Stimulated activated CD4-positive, alpha-beta T cell treated with anti-CD3 and anti-CD28 coated beads, Interleukin-2, amount 100 ng/mL, for 48 hours (primary cell): ENCODE results near the gene UBE2V1.

Source experiments
- DNase-seq, 2 donors: peaks; one replicate each; pipeline ENCODE4 v3.0.0-alpha.2; 2020

Gene UBE2V1

DNA sequence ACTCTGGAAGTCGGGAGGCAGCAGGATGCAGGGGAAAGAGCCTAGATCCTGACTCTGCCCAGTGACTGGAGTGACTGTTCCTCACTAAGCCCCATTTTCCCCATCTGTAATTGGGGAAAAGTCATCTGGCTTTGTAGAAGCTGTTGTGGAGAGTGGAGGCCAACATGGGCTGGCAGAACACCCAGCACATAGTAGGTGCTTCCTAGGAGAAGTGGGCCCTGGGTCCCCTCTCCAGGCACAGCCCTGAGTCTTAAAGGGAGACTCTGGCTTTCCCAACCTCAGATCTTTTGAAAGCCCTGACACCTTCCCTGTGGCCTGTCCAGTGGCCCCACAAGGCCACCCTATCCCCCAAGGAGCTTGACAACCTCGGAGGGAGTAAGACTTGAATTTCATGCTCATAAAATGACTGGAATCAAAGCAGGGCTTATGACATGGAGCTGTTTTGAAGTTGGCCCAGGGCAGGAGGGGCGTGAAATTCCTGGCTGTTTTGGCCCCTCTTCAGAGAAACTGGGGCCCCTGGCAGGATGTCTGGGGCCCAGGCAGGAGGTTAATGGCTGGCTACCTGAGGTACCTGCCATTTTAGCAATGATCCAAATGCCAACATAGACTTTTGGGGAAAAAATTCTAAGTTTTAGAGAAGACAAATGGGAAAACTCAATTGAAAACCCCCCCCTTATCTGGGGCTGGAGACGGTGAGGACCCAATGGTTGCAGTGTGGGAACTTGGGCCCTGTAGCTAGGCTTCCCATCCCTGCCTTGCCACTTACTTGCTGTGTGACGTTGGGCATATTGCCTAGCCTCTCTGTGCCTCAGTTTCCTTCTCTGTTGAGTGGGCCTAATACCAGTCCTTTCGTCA is 51.6 kb downstream of the UBE2V1 start:
- no peak for DNase-seq

DNA sequence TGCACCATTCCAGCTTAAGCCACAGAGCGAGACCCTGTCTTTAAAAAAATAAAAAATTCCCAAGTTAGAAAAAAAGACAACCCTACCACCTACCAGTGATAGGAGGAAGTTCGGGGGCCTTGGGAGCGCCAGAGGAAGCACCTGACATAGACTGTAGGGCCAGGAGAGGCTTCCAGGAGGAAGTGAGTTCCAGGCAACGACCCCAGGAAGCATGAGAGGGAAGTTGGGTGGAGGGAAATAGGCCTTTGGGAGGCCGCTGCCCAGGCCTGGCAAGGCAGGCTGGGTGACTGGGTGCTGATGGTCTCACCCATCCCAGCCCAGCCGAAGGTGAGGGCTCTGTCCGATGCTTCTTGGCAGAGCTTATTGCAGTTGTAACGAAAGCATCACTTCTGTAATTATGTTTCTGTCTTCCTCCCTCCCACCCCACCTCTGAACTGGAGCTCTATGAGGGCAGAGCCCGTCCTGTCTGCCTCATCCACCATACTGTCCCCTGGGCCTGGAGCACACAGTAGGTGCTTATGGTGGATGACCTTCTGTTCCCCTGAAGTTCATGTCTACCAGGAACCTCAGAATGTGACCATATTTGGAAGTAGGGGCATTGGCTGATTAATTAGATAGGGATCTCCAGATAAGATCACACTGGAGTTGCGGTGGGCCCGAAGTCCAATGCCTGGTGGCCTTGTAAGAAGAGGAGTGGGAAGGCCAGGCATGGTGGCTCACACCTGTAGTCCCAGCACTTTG is 54.1 kb downstream of the UBE2V1 start:
- DNase-seq: no peak

DNA sequence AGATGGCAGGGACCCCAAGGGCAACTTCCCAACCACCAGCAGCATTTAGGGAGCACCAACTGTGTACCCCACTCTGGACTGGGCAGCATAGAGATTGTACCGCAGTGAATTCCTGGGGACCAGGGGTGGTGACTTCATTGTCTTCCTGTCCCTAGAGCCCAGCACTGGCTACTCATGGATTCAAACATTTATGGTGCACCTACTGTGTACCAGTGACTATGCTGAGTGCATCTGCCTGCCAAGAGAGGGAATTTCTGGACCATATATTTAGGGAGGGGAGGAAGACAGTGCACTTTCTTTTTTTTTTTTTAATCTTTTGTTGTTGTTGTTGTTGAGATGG is 55.3 kb downstream of the UBE2V1 start:
- DNase-seq: no peak

DNA sequence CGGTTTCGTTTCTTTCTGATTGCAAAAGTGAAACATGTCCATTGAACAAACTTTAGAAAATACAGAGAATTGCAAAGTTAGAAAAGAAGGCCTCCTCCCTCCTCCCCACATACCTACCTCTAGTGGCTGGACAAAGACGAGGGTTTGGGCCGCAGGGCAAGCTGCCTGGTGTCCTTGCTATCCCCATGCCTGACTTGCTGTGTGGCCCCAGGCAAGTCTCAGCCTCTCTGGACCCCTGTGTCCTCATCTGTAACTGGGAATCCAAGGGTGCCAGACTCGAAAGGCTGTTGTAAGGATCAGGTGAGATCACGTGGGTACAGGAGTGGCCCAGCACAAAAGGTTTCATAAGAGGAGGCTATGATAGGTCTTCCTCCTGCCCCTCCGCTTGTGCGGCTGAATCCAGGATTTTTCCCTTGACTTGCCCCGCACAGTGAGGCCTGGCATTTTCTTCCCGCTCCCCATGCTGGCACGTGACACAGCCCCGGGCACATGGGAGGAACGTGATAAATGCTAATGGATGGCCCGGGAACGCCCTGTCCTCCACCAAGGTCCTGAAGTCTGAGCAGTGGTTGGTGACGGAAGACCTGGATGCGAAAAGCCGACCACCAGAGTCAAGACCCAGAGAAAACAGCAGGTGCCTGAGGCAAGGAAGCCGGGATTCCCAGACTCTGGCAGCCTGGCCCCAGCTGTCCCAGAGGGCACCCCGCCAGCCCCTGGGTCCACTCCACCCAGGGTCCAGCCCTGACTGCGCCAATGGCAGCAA is 55.8 kb downstream of the UBE2V1 start:
- no peak for DNase-seq

DNA sequence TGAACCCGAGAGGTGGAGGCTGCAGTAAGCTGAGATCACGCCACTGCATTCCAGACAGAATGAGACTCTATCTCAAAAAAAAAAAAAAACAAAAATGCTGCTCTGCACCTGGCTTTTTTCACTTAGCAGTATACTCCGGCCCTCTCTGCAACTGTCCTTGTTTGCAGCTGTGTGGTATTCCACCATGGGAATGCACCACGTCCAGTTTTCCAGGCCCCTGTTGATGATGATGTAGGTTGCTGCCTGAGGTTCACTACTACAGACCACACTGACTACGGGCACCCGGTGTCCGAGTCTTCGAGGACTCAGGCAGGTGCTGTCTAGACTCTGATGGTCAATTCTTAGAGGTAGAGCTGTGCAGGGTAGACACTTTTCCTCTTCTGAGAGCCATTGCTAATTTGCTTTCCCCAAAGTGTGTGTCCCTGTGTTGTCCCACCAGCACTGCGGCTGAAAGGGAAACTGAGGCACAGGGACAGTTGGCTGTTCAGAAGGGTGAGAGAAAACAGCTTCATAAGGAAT is 56.5 kb downstream of the UBE2V1 start:
- DNase-seq: no peak

DNA sequence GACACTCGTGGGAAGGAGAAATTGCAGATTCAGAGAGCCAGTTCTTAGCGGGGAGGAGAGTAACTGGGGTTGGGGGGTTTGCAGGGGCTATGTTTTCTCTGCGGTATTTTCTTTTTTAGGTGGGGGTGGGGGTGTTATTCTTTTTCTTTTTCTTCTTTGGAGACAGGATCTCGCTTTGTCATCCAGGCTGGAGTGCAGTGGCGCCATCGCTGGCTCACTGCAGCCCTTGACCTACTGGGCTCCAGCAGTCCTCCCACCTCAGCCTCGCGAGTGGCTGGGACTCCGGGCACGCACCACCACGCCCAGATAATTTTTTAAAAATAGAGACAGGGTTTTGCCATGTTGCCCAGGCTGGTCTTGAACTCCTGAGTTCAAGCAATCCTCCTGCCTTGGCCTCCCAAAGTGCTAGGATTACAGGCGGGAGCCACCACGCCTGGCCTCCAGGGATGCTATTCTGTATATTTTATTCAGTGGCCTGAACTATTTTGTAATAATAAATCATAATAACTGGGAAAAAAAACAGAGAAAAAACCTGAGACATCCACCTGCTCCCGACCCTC is 57.3 kb downstream of the UBE2V1 start:
- no peak for DNase-seq

DNA sequence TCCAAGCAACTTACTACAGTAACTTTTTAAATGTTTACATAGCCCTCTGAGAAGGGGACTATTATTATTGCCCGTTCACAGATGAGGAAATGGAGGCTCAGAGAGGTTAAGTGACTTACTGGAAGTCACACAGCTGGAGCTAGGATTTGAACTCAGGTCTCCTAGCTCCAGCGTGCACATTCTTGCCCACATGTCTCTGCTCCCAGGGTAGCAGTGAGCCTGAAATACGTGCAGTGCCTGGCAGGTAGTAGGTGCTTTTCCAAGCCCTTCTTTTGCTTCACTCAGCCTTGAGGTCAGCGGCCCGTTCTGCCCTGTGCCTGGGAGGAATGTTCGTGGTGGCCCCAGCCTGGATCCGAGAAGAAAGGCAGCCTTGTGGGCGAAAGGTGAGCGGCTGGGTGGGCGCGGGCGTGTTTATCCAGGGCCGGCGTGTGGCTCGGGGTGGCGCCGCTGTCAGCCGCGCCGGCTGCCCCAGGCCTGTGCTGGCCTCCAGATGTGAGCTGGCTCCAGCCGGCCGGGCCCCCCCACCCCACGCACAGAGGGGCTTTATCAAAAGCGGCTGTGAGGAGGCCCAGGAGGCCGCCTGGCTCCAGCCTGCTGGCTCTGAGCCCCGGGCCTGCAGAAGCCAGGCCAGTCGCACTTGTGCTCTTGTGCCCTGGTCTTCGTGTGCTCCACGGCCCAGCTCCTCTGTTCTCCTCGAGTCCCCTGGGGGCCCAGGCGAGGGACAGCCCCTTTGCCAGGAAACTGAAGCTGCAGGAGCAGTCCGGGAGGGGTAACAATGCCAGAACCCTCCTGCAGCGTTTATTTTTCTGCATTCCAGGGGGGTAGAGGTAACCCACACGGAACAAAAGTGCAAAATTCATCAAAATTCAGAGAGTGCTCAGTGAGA is 58.1 kb downstream of the UBE2V1 start:
- no peak for DNase-seq

DNA sequence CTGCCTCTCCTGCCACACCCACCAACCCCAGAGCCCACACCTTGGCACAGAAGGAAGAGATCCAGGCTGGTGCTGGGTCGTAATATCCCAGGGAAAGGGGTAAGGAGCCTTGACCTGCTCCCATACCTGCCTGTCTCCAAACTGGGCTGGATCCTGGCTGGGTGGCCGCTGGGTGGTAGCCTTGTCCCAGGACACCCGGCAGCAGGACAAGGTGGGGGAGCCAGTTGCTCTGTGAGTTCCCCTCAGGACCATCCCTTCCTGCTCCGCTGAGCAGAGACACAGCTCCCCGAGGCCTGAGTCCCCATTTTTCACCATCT is 58.8 kb downstream of the UBE2V1 start:
- no peak for DNase-seq

DNA sequence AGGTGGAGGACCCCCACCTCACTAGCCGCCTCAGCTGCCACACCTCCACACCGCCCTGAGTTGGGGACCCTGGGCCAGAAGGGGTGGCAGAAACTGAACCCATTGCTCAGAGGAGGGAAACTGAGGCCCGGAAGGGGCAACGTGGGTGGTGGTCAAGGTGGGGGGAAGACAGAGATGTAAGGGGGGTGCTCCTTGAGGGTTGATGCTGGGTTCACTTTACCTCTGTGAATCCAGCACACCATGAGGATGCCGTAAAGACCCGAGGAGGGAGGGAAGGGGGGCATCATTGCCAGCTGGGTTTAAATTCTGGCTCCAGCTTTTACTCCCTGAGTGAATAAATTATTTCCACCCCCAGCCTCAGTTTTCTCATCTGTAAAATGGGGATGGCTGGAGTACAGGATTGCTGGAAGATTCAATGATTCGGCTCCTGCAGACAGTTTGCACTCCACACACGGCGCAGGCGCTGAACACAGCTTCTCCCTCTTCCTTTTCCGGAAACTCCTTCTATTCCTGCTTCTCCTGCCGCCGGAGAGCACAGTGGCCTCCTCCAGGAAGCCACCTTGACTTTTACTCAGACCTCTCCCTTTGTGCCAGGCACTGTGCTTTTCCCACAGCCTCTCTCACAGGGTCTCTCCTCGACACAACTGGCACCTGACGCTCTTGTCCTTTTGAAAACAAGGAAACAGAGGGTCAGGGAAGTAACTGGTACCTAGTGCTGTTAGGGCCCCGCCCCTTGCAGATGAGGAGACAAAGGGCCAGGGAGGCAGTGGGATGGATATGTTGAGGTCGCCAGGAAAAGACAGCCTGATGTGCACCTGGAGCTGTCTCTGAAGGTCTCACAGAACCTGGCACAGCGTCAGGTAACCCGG is 59.4 kb downstream of the UBE2V1 start:
- no peak for DNase-seq

DNA sequence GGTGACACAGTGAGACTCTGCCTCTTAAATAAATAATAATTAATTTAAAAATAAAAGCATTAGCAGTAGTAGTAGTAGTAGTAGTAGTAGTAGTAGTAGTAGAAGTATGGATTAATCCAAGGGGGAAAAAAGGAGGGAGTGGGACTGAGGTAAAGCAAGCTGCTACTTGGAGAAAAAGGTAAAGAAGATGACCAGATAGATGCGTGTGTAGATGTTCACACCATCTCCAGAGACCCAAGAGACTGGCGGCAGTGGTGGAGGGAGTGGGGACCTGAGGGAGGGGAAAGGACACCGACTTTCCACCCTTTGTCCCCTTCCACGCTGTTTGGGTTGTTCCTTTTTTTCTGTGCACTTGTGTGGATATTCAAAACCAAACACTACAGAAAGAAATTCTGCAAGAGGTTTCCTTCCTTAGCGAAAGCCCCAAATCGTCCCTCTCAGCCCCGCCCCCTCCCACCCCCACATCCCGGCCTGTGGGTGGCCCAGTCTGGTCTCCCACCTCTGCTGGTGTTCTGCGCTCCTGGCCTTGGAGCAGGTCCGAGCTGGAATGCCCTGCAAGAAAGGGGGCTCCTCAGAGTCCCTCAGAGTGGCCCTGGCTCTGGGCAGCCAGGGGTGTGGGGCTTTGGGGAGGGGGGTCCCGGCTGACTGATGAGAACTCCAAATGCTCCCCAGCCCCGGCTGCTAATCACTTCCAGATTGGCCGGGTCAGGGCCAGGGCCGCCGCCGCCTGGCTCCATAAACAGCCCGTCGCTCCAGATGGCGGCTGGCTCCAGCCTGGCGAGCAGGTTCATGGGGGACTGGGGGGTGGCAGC is 60.2 kb downstream of the UBE2V1 start:
- DNase-seq: no peak

DNA sequence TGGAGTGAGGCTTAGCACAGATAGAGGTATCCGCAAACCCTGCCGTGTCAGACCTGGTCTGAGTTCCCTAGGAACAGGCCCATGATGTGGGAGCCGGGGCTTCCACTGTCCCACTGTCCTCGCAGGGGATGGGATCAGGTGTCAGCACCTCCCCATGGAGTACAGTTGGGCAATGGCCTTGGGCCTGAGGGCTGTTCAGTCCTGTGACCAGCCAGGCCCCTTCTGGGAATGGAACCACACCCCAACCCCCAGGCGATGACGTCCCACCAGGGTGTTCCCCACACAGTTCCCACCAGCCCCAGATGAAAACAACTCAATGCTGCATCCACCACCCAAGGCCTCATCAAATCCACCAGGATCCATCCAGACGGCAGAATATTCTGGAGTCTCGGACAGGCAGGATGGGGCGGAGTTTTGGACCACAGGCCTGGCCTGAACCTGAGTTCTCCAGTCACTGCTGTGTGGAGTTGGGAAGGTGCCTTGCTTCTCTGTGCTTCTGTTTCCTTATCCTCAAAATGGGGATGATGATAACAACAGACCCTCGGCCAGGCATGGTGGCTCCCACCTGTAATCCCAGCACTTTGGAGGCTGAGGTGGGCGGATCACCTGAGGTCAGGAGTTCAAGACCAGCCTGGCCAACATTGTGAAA is 62.2 kb downstream of the UBE2V1 start:
- no peak for DNase-seq

DNA sequence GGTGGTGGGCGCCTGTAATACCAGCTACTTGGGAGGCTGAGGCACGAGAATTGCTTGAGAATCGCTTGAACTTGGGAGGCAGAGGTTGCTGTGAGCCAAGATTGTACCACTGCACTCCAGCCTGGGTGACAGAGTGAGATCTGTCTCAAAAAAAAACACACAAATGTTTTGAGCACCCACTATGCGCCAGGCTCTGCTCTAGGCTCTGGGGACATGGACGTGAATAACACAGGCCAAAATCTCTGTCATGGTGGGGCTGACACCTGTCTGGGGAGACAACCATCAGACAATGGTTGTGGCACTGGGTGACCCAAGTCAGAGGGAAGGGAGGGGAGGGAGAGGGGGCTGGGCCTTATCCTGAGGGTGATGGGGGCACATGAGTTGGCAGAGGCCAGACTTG is 62.7 kb downstream of the UBE2V1 start:
- DNase-seq: no peak

DNA sequence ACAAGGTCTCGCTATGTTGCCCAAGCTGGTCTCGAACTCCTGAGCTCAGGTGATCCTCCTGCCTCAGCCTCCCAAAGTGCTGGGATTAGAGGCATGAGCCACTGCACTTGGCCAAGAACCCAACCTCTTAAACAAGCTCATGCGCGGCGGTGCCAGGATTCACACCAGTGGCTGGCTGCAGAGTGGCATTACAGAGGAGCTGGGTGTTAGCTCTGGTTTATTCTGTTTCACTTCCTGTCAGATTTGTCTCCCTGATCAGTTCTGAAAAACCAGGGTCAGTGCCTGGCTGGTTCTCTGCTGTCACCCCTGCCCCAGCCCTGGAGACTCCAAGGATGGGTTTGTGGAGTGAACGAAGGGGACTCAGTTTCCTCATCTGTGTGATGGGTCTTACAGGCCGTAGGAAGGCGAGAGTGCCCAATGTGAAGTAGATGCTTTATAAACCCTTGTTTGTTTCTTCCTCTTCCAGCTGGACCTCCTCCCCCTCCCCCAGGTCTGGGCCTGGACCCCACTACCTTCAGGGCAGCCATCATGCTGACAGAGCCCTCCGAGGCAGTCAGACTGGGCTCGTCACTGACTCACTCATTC is 63.4 kb downstream of the UBE2V1 start:
- DNase-seq: no peak

DNA sequence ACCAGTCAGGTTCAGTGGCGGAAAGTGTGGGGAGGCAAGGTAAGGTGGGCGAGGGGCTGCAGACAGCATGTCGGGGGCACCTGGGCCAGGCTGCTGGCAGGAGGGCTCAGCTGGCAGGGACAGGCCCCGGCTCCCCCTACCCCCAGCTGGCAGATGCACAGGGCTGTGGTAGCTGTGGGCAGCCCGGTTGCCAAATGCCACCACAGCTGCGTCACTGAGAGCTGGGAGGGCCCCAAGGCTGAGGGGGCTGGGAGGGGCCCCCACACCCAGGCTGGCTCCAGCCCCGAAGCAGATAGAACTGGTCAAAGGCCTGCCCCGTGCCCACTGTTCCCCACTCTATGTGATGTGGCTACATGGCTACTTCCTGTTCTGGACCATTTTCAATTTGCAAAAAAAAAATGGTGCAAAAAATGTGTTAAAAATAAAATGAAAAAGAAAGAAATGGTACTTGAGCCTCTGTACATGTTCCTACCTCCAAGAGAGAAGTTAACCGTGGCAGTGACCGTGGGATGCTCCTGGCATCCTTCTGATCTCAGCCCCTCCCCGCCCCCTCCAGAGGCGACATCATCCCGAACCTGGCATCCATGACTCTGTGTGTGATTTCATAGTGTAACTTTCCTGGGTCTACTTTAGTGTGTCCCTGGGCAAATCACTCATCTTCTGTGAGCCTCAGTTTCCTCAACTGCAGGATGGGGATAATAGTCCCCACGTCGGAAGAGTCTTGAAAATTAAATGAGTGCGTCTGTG is 64.4 kb downstream of the UBE2V1 start:
- no peak for DNase-seq

DNA sequence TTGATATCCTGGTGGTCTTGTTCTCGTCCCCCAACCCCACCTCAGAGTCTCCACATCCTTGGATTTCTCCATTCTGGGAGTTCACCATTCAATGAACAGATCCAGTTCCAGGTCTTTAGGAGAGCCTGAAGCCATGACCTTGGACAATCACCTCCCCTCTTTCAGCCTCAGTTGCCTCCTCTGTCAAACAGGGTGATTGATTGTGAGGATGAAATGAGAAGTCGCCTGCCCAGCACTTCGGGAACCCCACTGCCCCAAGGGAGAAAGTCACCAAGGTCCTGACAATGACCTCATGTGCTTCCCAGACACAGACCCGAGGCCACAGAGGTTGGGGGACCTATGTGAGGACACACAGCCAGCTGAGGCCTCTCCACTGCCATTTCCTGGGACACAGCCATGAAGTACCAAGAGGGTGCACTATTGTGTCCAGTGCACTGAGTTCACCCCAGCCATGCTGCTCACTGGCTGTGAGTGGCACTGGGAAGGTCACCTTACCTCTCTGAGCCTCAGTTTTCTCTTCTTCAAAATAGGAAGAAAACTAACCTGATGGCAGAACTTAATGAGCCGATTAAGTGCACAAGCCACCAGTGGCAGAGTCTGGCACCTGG is 68.5 kb downstream of the UBE2V1 start:
- DNase-seq: no peak

DNA sequence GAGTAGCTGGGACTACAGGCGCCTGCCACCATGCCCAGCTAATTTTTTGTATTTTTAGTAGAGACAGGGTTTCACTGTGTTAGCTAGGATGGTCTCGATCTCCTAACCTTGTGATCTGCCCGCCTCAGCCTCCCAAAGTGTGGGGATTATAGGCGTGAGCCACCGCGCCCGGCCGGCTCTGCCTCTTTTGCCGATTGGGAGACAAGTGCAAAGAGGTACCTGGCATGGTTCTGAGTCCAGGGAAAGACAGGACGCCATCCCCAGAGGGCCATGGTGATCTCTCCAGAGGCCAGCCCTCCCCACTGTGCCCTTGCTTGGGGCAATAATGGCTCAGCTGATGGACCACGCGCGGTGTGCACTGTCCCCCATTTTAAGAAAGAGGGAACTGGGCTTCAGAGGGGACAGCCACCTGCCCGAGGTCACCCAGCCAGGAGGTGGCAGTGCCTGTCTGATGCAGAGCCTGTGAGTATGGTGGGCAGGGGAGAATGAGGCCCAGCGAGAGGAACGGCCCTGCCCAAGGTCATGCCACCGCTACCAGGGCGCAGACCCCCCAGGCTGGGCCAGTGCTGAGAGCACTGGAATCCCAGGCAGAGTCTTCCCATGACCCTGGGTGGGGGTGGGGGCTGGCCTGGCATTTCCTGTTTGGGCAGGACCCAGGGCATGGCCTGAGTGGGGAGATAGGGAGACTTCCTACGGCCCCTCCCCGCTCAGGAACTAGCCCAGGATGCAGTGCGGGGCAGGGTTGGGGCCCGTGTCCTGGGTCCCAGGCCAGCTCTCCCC is 69.2 kb downstream of the UBE2V1 start:
- no peak for DNase-seq
